Hypothalamus (tissue), 51 donors: ENCODE measurements around the gene PEX10.

Source experiments
- DNase-seq, 51 donors: peaks; one replicate each; lab custom pipeline; 2025; lab: John Stamatoyannopoulos, UW

Gene PEX10

DNA sequence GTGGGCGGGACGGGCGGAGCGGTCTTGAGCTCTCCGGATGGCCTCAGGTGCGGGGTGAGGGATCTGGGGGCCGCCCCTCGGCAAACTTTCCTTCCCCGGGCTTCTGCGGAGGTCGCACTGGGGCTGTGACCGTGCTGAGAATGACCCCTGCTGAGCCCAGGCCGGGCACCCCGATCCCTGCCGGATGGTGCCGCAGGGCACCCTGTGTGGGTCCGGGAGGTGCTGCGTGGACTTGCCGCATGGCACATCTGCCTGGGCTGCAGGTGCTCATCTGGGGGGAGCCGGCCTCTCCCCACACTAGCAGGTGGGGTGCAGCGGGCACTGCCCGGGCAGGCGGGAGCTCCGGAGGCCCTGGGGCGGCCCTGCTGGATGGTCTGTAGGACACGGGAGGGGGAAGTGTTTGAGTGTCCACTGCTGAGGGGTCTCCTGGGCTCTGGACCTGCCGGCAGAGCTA is 31.8 kb upstream of the PEX10 start:
- DNase-seq: peak in 1 of 51 donors; percentile 54

- DNase-seq: peak in 37 of 51 donors; percentile 27 to 83 (median 54)
These were observed 31.1 kb upstream of the PEX10 start for GRCh38 chr1:2443277-2444137.

- peak in 1 of 51 donors; percentile 40 for DNase-seq
These were observed 30.3 kb upstream of the PEX10 start for GRCh38 chr1:2442661-2443060.

DNA sequence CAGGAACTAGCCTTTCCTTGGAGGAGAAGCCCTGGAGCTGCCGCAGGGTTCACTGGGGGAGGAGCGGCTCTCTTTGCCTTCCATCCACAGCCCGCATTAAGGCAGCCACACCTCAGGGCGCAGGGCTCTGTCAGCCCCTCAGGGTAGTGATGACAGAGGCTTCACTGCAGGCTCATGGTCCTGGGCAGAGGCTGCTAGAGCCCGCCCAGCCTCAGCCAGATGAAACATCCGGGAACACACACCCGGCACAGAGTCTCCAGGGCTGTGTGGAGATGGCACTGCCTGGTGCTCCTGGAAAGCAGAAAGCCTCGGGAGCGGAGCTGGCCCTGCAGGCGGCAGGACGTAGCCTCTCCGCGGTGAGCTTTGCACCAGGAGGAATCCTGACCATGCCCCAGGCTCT is 29.4 kb upstream of the PEX10 start:
- peak in 21 of 51 donors; percentile 20 to 69 (median 43) for DNase-seq

- peak in 1 of 51 donors; percentile 45 for DNase-seq
These were observed 28.0 kb upstream of the PEX10 start for GRCh38 chr1:2440346-2440745.

DNA sequence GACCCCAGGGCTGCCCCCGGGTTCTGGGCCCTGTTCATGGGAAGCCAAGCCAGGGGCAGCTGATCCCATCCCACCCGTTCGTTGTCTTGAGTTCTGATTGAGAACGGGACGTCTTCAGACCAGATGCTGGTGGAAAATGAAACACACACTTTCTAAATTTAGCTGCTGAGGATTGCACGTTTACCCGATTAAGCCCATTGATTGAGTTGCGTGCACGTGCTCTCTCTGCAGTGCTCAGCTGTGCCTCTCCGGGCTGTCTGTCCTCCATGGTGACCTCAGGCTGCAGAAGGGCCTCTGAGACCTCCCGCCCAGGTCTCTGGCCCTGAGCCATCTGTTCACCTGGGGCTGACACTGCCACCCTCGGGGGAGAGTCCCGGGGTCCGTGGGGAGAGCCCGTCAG is 27.0 kb upstream of the PEX10 start:
- no peak for DNase-seq

- no peak for DNase-seq
These were observed 26.3 kb upstream of the PEX10 start for GRCh38 chr1:2438641-2439040.

- peak in 10 of 51 donors; percentile 16 to 56 (median 34) for DNase-seq
These were observed 25.7 kb upstream of the PEX10 start for GRCh38 chr1:2438038-2438437.

DNA sequence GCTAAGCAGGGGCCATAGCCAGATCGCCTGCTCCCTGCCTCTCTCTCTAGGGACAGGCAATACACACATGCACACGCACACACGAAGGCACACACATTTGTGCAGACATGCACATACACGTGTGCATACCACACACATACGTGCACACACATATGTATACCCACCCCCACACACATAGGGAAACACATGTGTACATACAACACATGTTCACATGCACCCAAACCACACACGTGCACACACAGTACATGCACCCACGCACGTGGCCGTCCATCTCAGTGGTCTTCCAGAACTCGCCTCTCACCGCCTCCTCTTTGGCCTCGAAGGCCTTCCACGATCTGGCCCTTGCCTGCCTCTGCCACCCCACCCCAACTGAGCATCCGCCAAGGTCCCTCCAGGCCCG is 25.3 kb upstream of the PEX10 start:
- no peak for DNase-seq

- DNase-seq: no peak
These were observed 24.5 kb upstream of the PEX10 start for GRCh38 chr1:2436876-2437275.

GRCh38 chr1:2435746-2436355 is 23.5 kb upstream of the PEX10 start:
- no peak for DNase-seq

DNA sequence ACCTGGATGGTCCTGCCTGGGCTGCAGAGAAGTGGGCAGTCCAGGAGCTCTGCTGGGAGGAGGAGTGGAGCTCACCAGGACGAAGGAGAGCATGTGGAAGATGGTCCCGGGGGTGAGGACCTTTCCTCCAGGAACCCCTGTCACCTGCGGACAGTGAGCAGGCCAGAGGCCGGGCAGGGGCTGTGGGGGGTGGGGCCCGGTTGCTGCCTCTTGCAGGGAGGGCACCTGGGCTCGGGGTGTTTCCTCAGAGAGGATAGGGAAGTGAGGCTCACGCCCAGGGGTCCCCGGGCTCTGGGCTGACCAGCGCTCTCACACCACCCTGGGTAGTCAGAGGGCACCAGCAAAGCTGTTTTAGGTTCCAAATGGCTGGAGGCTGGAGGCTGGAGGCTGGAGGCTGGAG is 22.7 kb upstream of the PEX10 start:
- DNase-seq: no peak

DNA sequence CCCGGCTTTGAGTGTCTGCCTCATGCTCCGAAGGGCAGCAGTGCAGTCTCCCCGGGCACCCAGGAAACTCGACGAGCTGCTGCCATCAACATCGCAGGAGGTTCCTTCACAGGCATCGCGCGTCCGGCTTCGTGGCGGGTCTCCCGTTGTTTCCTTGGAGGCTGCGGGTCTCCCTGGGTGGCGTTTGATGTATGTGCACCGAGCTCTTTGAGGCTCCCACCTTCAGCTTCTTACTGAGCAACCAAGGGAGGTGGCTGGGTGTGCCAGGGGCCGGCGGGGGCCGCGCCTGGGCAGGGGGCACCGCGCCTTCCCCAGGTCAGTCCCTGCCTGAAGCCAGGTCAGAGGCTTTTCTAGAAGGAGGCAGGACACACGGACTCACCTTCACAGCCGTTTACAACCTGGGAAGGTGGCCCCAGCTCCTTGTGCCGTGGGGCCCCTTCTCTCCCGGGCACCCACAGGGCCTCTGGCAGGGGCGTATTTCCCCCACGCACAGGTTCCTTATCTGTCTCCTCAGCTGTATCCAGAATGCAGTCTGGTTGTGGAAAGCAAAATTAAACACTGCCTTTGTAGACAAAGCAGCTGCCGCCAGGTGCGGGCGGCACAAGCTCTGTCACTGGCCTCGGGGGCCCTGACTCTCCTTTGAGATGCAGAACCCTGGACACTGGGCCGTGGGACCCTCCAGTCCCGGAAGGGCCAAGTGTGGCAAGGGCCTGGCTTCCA is 21.7 kb upstream of the PEX10 start:
- no peak for DNase-seq

GRCh38 chr1:2433196-2433595 is 20.8 kb upstream of the PEX10 start:
- DNase-seq: no peak

DNA sequence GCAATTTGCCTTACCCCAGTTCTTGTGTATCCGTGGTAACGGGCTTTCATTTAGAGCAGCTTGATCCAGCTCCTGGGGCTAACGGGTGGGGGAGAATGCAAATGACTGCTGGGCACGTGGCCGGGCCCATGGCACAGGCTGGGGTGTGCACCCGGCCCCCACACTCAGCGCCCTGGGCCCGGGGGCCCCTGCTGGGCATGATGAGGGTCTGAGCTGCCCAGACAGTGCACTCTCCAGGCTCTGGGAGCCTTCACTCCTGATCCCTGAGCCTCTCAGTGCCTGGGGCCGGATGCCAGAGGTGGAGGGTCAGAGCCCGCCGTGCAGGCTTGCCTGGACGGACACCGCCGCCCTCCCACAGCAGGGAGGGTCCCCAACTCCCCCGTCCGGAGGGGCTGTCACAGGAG is 20.1 kb upstream of the PEX10 start:
- DNase-seq: peak in 8 of 51 donors; percentile 21 to 41 (median 26)

DNA sequence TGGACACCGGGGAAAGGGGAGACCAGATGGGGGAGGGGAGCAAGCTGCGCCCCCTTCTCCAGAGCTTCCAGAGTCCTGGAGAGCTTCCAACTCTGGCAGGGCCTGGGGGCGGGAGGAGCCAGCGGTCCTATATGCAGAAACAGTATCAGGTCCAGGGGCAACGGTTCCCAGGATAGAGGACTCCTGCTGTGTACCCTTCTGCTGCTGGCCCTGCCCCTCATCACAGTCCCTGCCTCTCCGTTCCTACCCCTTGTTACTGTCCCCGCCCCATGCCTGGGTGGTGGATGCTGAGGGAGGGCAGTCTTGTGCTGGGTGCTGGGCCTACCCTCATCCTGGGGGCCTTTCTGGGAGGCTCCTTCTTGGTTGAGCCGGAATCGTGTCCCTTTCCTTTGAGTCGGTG is 19.2 kb upstream of the PEX10 start:
- DNase-seq: no peak

- no peak for DNase-seq
These were observed 18.7 kb upstream of the PEX10 start for GRCh38 chr1:2431103-2431502.

- no peak for DNase-seq
These were observed 18.2 kb upstream of the PEX10 start for GRCh38 chr1:2430592-2430973.

- no peak for DNase-seq
These were observed 17.6 kb upstream of the PEX10 start for GRCh38 chr1:2429780-2430591.

GRCh38 chr1:2428490-2428889 is 16.1 kb upstream of the PEX10 start:
- DNase-seq: no peak

DNA sequence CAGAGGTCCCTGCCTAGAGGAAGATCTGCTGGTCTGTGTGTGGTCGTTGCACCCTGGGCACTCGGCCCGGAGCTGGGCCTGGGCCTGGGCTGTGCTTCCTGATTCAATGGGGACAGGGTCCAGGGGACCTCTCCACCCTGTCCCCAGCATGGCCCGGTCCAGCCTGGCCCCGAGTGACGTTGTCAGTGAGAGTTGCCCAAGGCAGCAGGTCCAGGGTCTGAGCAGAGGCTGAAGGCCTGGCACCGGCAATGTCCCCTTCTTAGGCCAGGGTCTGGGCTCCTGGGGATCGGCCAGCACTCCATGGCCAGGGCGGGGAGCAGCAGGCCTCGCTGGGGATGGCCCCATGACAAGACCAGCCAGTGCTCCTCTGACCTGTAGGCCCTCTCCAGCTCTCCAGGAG is 15.6 kb upstream of the PEX10 start:
- DNase-seq: no peak
